ENCODE measurements around the gene NID1. TPM values are rescaled to one million over a fixed set of nuclear protein-coding genes. Genes with fewer than 3 reads are reported as not detected.

NID1 gene
- total and polyA plus RNA-seq, 2 donors (not counting 3 experiments of a cell fraction or from before 2014, with no cell fraction given): 87.0 to 109 TPM

DNA sequence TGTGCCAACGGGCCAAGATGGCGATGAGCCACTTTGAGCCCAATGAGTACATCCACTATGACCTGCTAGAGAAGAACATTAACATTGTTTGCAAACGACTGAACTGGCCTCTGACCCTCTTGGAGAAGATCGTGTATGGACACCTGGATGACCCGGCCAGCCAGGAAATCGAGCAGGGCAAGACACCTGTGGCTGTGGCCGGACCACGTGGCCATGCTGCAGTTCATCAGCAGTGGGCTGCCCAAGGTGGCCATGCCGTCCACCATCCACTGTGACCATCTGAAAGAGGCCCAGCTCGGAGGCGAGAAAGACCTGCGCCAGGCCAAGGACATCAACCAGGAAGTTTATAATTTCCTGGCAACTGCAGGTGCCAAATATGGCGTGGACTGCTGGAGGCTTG lies 45.2 kb upstream of the NID1 start:
- H3K36me3 ChIP-seq (ENCODE audit: control insufficient read depth in 2 of 2, extremely low read depth in 1 of 2, insufficient read depth in 2 of 2, low read length in 2 of 2): no peaks in the 10 kb centered on the region
- no peaks in the 10 kb centered on the region for H3K9me3 ChIP-seq (replicated peaks; ENCODE audit: control insufficient read depth, insufficient read depth, low read length)
- H3K27ac ChIP-seq (ENCODE audit: insufficient read depth, low read depth, low read length): no peak overlapping the region
- no peak for FAIRE-seq
- H3K9ac ChIP-seq (replicated peaks; ENCODE audit: extremely low read depth, insufficient read depth, low read length): no peak overlapping the region
- intact Hi-C loops (cut with micrococcal nuclease): no loop called here
- no peaks in the 10 kb centered on the region for H3K9me1 ChIP-seq (replicated peaks; ENCODE audit: control insufficient read depth, extremely low read depth, insufficient read depth, low read length)
- no TSS peak for BruUV-seq (replicated peaks)
- ChIA-PET CTCF (interaction anchor here (1.1 to 1.2 kb wide), 3 partner anchors 31 to 342 kb away, joined by 3 to 4 read pairs (median 4); no protein-coding TSS in a partner anchor), POLR2A (no interaction called here)
- no peaks in the 10 kb centered on the region for H3K4me1 ChIP-seq (ENCODE audit: control insufficient read depth, extremely low read depth, insufficient read depth, low read length)
- no peak overlapping the region for H3K4me3 ChIP-seq (replicated peaks in 1 of 3; ENCODE audit: insufficient read depth in 1 of 3, low read depth in 1 of 3, low read length in 3 of 3)
- dilution Hi-C loops (cut with MboI; ENCODE audit: extremely low pct_ligation_motif_present, low sequenced_read_pairs): no loop called here
- DNase-seq (ENCODE audit: low read depth, low spot score): no peak
- no peak overlapping the region for H3K4me2 ChIP-seq (ENCODE audit: insufficient read depth, low read length)
- no peak overlapping the region for H2AFZ ChIP-seq (ENCODE audit: low read depth, low read length)
- TF ChIP-seq, protein P1, sequence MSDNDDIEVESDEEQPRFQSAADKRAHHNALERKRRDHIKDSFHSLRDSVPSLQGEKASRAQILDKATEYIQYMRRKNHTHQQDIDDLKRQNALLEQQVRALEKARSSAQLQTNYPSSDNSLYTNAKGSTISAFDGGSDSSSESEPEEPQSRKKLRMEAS (IDR thresholded peaks at IDR 0.05; ENCODE audit: insufficient read depth, insufficient read length): no peak
- TF ChIP-seq, protein P2, sequence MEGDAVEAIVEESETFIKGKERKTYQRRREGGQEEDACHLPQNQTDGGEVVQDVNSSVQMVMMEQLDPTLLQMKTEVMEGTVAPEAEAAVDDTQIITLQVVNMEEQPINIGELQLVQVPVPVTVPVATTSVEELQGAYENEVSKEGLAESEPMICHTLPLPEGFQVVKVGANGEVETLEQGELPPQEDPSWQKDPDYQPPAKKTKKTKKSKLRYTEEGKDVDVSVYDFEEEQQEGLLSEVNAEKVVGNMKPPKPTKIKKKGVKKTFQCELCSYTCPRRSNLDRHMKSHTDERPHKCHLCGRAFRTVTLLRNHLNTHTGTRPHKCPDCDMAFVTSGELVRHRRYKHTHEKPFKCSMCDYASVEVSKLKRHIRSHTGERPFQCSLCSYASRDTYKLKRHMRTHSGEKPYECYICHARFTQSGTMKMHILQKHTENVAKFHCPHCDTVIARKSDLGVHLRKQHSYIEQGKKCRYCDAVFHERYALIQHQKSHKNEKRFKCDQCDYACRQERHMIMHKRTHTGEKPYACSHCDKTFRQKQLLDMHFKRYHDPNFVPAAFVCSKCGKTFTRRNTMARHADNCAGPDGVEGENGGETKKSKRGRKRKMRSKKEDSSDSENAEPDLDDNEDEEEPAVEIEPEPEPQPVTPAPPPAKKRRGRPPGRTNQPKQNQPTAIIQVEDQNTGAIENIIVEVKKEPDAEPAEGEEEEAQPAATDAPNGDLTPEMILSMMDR (IDR thresholded peaks at IDR 0.05; ENCODE audit: extremely low read depth in 1 of 2, insufficient read depth in 1 of 2, low read depth in 1 of 2, low read length in 2 of 2): no peak
- TF ChIP-seq JUN (IDR thresholded peaks at IDR 0.05; ENCODE audit: borderline replicate concordance, insufficient read depth, insufficient read length, low read depth): no peak
- no peak for TF ChIP-seq POLR2A (IDR thresholded peaks at IDR 0.05; ENCODE audit: low read depth, low read length)
- TF ChIP-seq MYC (IDR thresholded peaks at IDR 0.05; ENCODE audit: low read depth, low read length): no peak
- TF ChIP-seq POLR2AphosphoS5 (IDR thresholded peaks at IDR 0.05; ENCODE audit: insufficient read depth, low read depth, low read length): no peak
- TF ChIP-seq EZH2 (IDR thresholded peaks at IDR 0.05; ENCODE audit: borderline replicate concordance, low read depth, low read length, severe bottlenecking): no peak
- TF ChIP-seq FOS (IDR thresholded peaks at IDR 0.05; ENCODE audit: borderline replicate concordance, insufficient read depth, low read length): no peak
- no peak for TF ChIP-seq GATA2 (IDR thresholded peaks at IDR 0.05; ENCODE audit: insufficient read depth, insufficient read length, low read depth, low read length)
- H3K79me2 ChIP-seq (ENCODE audit: control insufficient read depth, insufficient read depth, low read length): no peaks in the 10 kb centered on the region
- H4K20me1 ChIP-seq (replicated peaks; ENCODE audit: control insufficient read depth, extremely low read depth, insufficient read depth, low read length): no peaks in the 10 kb centered on the region
- H3K27me3 ChIP-seq (ENCODE audit: control insufficient read depth in 2 of 2, insufficient read depth in 2 of 2, low read length in 2 of 2): no peaks in the 10 kb centered on the region

Data from endothelial cell of umbilical vein (primary cell).